ENCODE results near the gene PTP4A2. TPM values are rescaled to one million over a fixed set of nuclear protein-coding genes. Genes with fewer than 3 reads are reported as not detected.
A peak's percentile ranks its signal among the peaks of the same experiment; 100 is the strongest.

The PTP4A2 gene
- total RNA-seq, 4 donors from 2014 or later: 160 to 241 (median 173) TPM

DNA sequence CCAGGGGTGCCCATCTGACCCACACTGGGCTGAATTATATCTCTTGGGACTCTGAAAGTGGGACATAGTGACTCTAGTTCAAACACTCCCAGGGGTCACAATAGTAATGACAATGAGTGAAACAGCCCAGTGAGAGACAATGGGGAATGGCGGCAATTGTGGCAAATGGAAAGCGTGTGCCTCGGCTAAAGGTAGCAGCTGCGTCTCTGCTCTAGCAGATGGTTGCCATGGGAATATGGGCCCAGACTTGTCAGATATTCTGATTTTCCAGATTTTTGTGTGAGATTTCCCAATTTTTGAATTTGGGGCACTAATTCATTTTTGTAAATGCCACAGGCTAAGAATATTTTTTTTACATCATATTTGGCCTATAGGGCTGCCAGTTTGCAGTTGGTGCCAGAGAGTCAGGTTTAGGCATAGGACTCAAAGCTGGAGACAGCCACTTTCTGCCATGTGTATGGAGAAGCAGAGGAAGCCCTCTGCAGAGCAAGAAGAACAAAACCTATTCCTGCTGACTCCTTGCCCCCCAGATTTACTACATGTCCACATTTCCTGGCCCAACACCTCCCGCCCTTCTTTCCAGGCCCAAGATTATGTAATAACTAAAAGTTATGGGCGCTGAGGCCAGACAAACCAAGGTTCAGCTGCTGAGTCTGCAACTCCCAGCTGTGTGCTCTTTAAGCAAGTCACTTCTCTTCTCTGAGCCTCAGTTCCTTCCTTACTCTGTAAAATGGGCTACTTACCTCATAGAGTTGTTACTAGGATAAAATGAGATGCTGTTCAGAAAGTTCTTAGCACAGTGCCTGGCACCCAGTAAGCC, 21.6 kb upstream of the PTP4A2 start:
- H3K27me3 ChIP-seq: no peaks in the 10 kb centered on the region
- 95% methylated on average over 6 of the region's 6 CpGs for WGBS
- no peak overlapping the region for H3K4me3 ChIP-seq
- peaks cover 24 to 41% (median 28%) of the 10 kb centered on the region in 4 donors for H3K4me1 ChIP-seq
- intact Hi-C loops (cut with DNase I): loop anchor here (5.0 to 10.0 kb wide), 4 partner anchors 32 to 295 kb away; partner anchors contain the start of genes ADGRB2 and SPOCD1
- DNase-seq (ENCODE audit: extremely low spot score): no peak
- no peaks in the 10 kb centered on the region for H3K9me3 ChIP-seq
- TF ChIP-seq POLR2AphosphoS5 (IDR thresholded peaks at IDR 0.05): no peak
- TF ChIP-seq CTCF (IDR thresholded peaks at IDR 0.05): no peak
- TF ChIP-seq POLR2A (IDR thresholded peaks at IDR 0.05; ENCODE audit: low read depth): no peak
- no peak for TF ChIP-seq EP300 (IDR thresholded peaks at IDR 0.05)
- H3K27ac ChIP-seq (replicated peaks in 1 of 4): no peak overlapping the region
- no peaks in the 10 kb centered on the region for H3K36me3 ChIP-seq

GRCh38 chr1:31957701-31958674, 19.8 kb upstream of the PTP4A2 start:
- TF ChIP-seq POLR2A (IDR thresholded peaks at IDR 0.05; ENCODE audit: low read depth) (no peak), CTCF (IDR thresholded peaks at IDR 0.05) (no peak), POLR2AphosphoS5 (IDR thresholded peaks at IDR 0.05) (no peak), EP300 (IDR thresholded peaks at IDR 0.05) (no peak)
- Histone ChIP-seq H3K27me3 (no peaks in the 10 kb centered on the region), H3K4me3 (no peak overlapping the region), H3K9me3 (no peaks in the 10 kb centered on the region), H3K36me3 (no peaks in the 10 kb centered on the region), H3K27ac (replicated peaks in 1 of 4) (peak overlapping the region in 1 of 4 donors; percentile 85), H3K4me1 (peaks cover 36 to 43% (median 36%) of the 10 kb centered on the region in 4 donors)
- no peak for DNase-seq (ENCODE audit: extremely low spot score)
- intact Hi-C loops (cut with DNase I): no loop called here
- WGBS: 78% methylated on average over 9 of the region's 9 CpGs

- intact Hi-C loops (cut with DNase I): no loop called here
- Histone ChIP-seq H3K4me1 (peaks cover 40 to 51% (median 47%) of the 10 kb centered on the region in 4 donors), H3K27me3 (no peaks in the 10 kb centered on the region), H3K36me3 (no peaks in the 10 kb centered on the region), H3K9me3 (no peaks in the 10 kb centered on the region), H3K4me3 (no peak overlapping the region), H3K27ac (replicated peaks in 1 of 4) (peak overlapping the region; percentile 80 to 88 (median 86))
- 61% methylated on average over 11 of the region's 11 CpGs for WGBS
- TF ChIP-seq POLR2AphosphoS5 (IDR thresholded peaks at IDR 0.05): peak; percentile 77 to 80
- peak; percentile 16 to 36 (median 32) for TF ChIP-seq CTCF (IDR thresholded peaks at IDR 0.05)
- no peak for TF ChIP-seq EP300 (IDR thresholded peaks at IDR 0.05)
- peak; percentile 95 for DNase-seq (ENCODE audit: extremely low spot score)
Measured at GRCh38 chr1:31955917-31956736, 18.0 kb upstream of the PTP4A2 start.

- Histone ChIP-seq H3K36me3 (no peaks in the 10 kb centered on the region), H3K27me3 (no peaks in the 10 kb centered on the region), H3K27ac (replicated peaks in 1 of 4) (peak overlapping the region; percentile 80 to 88 (median 86)), H3K4me3 (no peak overlapping the region), H3K9me3 (no peaks in the 10 kb centered on the region), H3K4me1 (peaks cover 41 to 53% (median 45%) of the 10 kb centered on the region in 4 donors)
- peak; percentile 90 to 98 for TF ChIP-seq POLR2AphosphoS5 (IDR thresholded peaks at IDR 0.05)
- TF ChIP-seq EP300 (IDR thresholded peaks at IDR 0.05): peak; percentile 82
- TF ChIP-seq POLR2A (IDR thresholded peaks at IDR 0.05; ENCODE audit: low read depth): no peak
- 10% methylated on average over 6 of the region's 6 CpGs for WGBS
- DNase-seq (ENCODE audit: extremely low spot score): peak; percentile 94
- intact Hi-C loops (cut with DNase I): no loop called here
Measured at GRCh38 chr1:31954607-31955283, 16.6 kb upstream of the PTP4A2 start.
